ENCODE data around the gene KRT6B. TPM values are rescaled to one million over a fixed set of nuclear protein-coding genes. Genes with fewer than 3 reads are reported as not detected.

Gene KRT6B
- total RNA-seq, 1 experiment from 2014 or later: not detected

GRCh38 chr12:52419656-52420055, 32.3 kb downstream of the KRT6B start:
- Histone ChIP-seq H3K4me3 (ENCODE audit: low read length) (no peak overlapping the region), H2AFZ (ENCODE audit: low read length) (no peak overlapping the region), H3K4me2 (ENCODE audit: low read depth, low read length, poor library complexity, severe bottlenecking) (no peak overlapping the region), H3K79me2 (ENCODE audit: low read length) (no peaks in the 10 kb centered on the region), H3K9ac (ENCODE audit: low read length) (no peak overlapping the region), H4K20me1 (ENCODE audit: insufficient read depth, low read depth, low read length) (no peaks in the 10 kb centered on the region), H3K4me1 (ENCODE audit: low read length) (no peaks in the 10 kb centered on the region), H3K27me3 (ENCODE audit: low read length) (no peaks in the 10 kb centered on the region), H3K9me3 (ENCODE audit: low read length) (no peaks in the 10 kb centered on the region), H3K27ac (ENCODE audit: low read length) (no peak overlapping the region), H3K36me3 (ENCODE audit: insufficient read depth, low read length) (no peaks in the 10 kb centered on the region), H3K9me2 (replicated peaks; ENCODE audit: insufficient read depth, low read length) (no peaks in the 10 kb centered on the region)
- DNase-seq: no peak

GRCh38 chr12:52418576-52419110, 33.3 kb downstream of the KRT6B start:
- Histone ChIP-seq H4K20me1 (ENCODE audit: insufficient read depth, low read depth, low read length) (no peaks in the 10 kb centered on the region), H3K9me2 (replicated peaks; ENCODE audit: insufficient read depth, low read length) (no peaks in the 10 kb centered on the region), H3K4me3 (ENCODE audit: low read length) (no peak overlapping the region), H3K9me3 (ENCODE audit: low read length) (no peaks in the 10 kb centered on the region), H3K36me3 (ENCODE audit: insufficient read depth, low read length) (no peaks in the 10 kb centered on the region), H3K27ac (ENCODE audit: low read length) (no peak overlapping the region), H3K27me3 (ENCODE audit: low read length) (no peaks in the 10 kb centered on the region), H3K4me1 (ENCODE audit: low read length) (no peaks in the 10 kb centered on the region), H3K79me2 (ENCODE audit: low read length) (no peaks in the 10 kb centered on the region), H3K4me2 (ENCODE audit: low read depth, low read length, poor library complexity, severe bottlenecking) (no peak overlapping the region), H2AFZ (ENCODE audit: low read length) (no peak overlapping the region), H3K9ac (ENCODE audit: low read length) (no peak overlapping the region)
- DNase-seq: no peak

- no peaks in the 10 kb centered on the region for H3K9me2 ChIP-seq (replicated peaks; ENCODE audit: insufficient read depth, low read length)
- no peaks in the 10 kb centered on the region for H4K20me1 ChIP-seq (ENCODE audit: insufficient read depth, low read depth, low read length)
- no peaks in the 10 kb centered on the region for H3K9me3 ChIP-seq (ENCODE audit: low read length)
- no peak overlapping the region for H3K27ac ChIP-seq (ENCODE audit: low read length)
- H3K27me3 ChIP-seq (ENCODE audit: low read length): no peaks in the 10 kb centered on the region
- DNase-seq: no peak
- no peak overlapping the region for H3K4me2 ChIP-seq (ENCODE audit: low read depth, low read length, poor library complexity, severe bottlenecking)
- H3K36me3 ChIP-seq (ENCODE audit: insufficient read depth, low read length): no peaks in the 10 kb centered on the region
- no peak overlapping the region for H3K9ac ChIP-seq (ENCODE audit: low read length)
- H3K79me2 ChIP-seq (ENCODE audit: low read length): no peaks in the 10 kb centered on the region
- H3K4me1 ChIP-seq (ENCODE audit: low read length): no peaks in the 10 kb centered on the region
- H2AFZ ChIP-seq (ENCODE audit: low read length): no peak overlapping the region
- H3K4me3 ChIP-seq (ENCODE audit: low read length): no peak overlapping the region
These were observed 34.2 kb downstream of the KRT6B start for GRCh38 chr12:52417740-52418139.

- Histone ChIP-seq H3K4me1 (ENCODE audit: low read length) (no peaks in the 10 kb centered on the region), H4K20me1 (ENCODE audit: insufficient read depth, low read depth, low read length) (no peaks in the 10 kb centered on the region), H3K36me3 (ENCODE audit: insufficient read depth, low read length) (no peaks in the 10 kb centered on the region), H2AFZ (ENCODE audit: low read length) (no peak overlapping the region), H3K79me2 (ENCODE audit: low read length) (no peaks in the 10 kb centered on the region), H3K4me2 (ENCODE audit: low read depth, low read length, poor library complexity, severe bottlenecking) (no peak overlapping the region), H3K27me3 (ENCODE audit: low read length) (no peaks in the 10 kb centered on the region), H3K9me3 (ENCODE audit: low read length) (no peaks in the 10 kb centered on the region), H3K9ac (ENCODE audit: low read length) (no peak overlapping the region), H3K9me2 (replicated peaks; ENCODE audit: insufficient read depth, low read length) (no peaks in the 10 kb centered on the region), H3K27ac (ENCODE audit: low read length) (no peak overlapping the region), H3K4me3 (ENCODE audit: low read length) (no peak overlapping the region)
- no peak for DNase-seq
These were observed 35.2 kb downstream of the KRT6B start for GRCh38 chr12:52416795-52417194.

GRCh38 chr12:52415870-52416750, 35.8 kb downstream of the KRT6B start:
- H3K4me2 ChIP-seq (ENCODE audit: low read depth, low read length, poor library complexity, severe bottlenecking): no peak overlapping the region
- H2AFZ ChIP-seq (ENCODE audit: low read length): no peak overlapping the region
- H3K9me3 ChIP-seq (ENCODE audit: low read length): no peaks in the 10 kb centered on the region
- no peaks in the 10 kb centered on the region for H3K36me3 ChIP-seq (ENCODE audit: insufficient read depth, low read length)
- no peak overlapping the region for H3K27ac ChIP-seq (ENCODE audit: low read length)
- H3K79me2 ChIP-seq (ENCODE audit: low read length): no peaks in the 10 kb centered on the region
- H3K4me1 ChIP-seq (ENCODE audit: low read length): no peaks in the 10 kb centered on the region
- no peak overlapping the region for H3K4me3 ChIP-seq (ENCODE audit: low read length)
- no peaks in the 10 kb centered on the region for H3K9me2 ChIP-seq (replicated peaks; ENCODE audit: insufficient read depth, low read length)
- H3K27me3 ChIP-seq (ENCODE audit: low read length): no peaks in the 10 kb centered on the region
- no peaks in the 10 kb centered on the region for H4K20me1 ChIP-seq (ENCODE audit: insufficient read depth, low read depth, low read length)
- no peak overlapping the region for H3K9ac ChIP-seq (ENCODE audit: low read length)
- no peak for DNase-seq

GRCh38 chr12:52414936-52415335, 37.0 kb downstream of the KRT6B start:
- H3K4me2 ChIP-seq (ENCODE audit: low read depth, low read length, poor library complexity, severe bottlenecking): no peak overlapping the region
- H3K4me3 ChIP-seq (ENCODE audit: low read length): no peak overlapping the region
- no peak for DNase-seq
- no peaks in the 10 kb centered on the region for H3K36me3 ChIP-seq (ENCODE audit: insufficient read depth, low read length)
- H2AFZ ChIP-seq (ENCODE audit: low read length): no peak overlapping the region
- no peaks in the 10 kb centered on the region for H4K20me1 ChIP-seq (ENCODE audit: insufficient read depth, low read depth, low read length)
- no peaks in the 10 kb centered on the region for H3K27me3 ChIP-seq (ENCODE audit: low read length)
- no peak overlapping the region for H3K9ac ChIP-seq (ENCODE audit: low read length)
- H3K9me2 ChIP-seq (replicated peaks; ENCODE audit: insufficient read depth, low read length): no peaks in the 10 kb centered on the region
- no peaks in the 10 kb centered on the region for H3K9me3 ChIP-seq (ENCODE audit: low read length)
- H3K27ac ChIP-seq (ENCODE audit: low read length): no peak overlapping the region
- no peaks in the 10 kb centered on the region for H3K79me2 ChIP-seq (ENCODE audit: low read length)
- no peaks in the 10 kb centered on the region for H3K4me1 ChIP-seq (ENCODE audit: low read length)

GRCh38 chr12:52413782-52414345, 38.1 kb downstream of the KRT6B start:
- no peaks in the 10 kb centered on the region for H4K20me1 ChIP-seq (ENCODE audit: insufficient read depth, low read depth, low read length)
- no peaks in the 10 kb centered on the region for H3K9me3 ChIP-seq (ENCODE audit: low read length)
- H3K36me3 ChIP-seq (ENCODE audit: insufficient read depth, low read length): no peaks in the 10 kb centered on the region
- no peaks in the 10 kb centered on the region for H3K9me2 ChIP-seq (replicated peaks; ENCODE audit: insufficient read depth, low read length)
- H3K79me2 ChIP-seq (ENCODE audit: low read length): no peaks in the 10 kb centered on the region
- no peaks in the 10 kb centered on the region for H3K4me1 ChIP-seq (ENCODE audit: low read length)
- no peak overlapping the region for H3K9ac ChIP-seq (ENCODE audit: low read length)
- no peak overlapping the region for H3K27ac ChIP-seq (ENCODE audit: low read length)
- H3K4me3 ChIP-seq (ENCODE audit: low read length): no peak overlapping the region
- H3K4me2 ChIP-seq (ENCODE audit: low read depth, low read length, poor library complexity, severe bottlenecking): no peak overlapping the region
- H3K27me3 ChIP-seq (ENCODE audit: low read length): no peaks in the 10 kb centered on the region
- no peak for DNase-seq
- H2AFZ ChIP-seq (ENCODE audit: low read length): no peak overlapping the region

GRCh38 chr12:52413202-52413601, 38.7 kb downstream of the KRT6B start:
- Histone ChIP-seq H3K9me3 (ENCODE audit: low read length) (no peaks in the 10 kb centered on the region), H3K9ac (ENCODE audit: low read length) (no peak overlapping the region), H3K4me3 (ENCODE audit: low read length) (no peak overlapping the region), H3K36me3 (ENCODE audit: insufficient read depth, low read length) (no peaks in the 10 kb centered on the region), H3K4me1 (ENCODE audit: low read length) (no peaks in the 10 kb centered on the region), H3K79me2 (ENCODE audit: low read length) (no peaks in the 10 kb centered on the region), H3K27me3 (ENCODE audit: low read length) (no peaks in the 10 kb centered on the region), H3K9me2 (replicated peaks; ENCODE audit: insufficient read depth, low read length) (no peaks in the 10 kb centered on the region), H2AFZ (ENCODE audit: low read length) (no peak overlapping the region), H4K20me1 (ENCODE audit: insufficient read depth, low read depth, low read length) (no peaks in the 10 kb centered on the region), H3K27ac (ENCODE audit: low read length) (no peak overlapping the region), H3K4me2 (ENCODE audit: low read depth, low read length, poor library complexity, severe bottlenecking) (no peak overlapping the region)
- DNase-seq: no peak

Measured in Karpas-422 (cell line).